ENCODE data around the gene PHKA2.

The PHKA2 gene

DNA sequence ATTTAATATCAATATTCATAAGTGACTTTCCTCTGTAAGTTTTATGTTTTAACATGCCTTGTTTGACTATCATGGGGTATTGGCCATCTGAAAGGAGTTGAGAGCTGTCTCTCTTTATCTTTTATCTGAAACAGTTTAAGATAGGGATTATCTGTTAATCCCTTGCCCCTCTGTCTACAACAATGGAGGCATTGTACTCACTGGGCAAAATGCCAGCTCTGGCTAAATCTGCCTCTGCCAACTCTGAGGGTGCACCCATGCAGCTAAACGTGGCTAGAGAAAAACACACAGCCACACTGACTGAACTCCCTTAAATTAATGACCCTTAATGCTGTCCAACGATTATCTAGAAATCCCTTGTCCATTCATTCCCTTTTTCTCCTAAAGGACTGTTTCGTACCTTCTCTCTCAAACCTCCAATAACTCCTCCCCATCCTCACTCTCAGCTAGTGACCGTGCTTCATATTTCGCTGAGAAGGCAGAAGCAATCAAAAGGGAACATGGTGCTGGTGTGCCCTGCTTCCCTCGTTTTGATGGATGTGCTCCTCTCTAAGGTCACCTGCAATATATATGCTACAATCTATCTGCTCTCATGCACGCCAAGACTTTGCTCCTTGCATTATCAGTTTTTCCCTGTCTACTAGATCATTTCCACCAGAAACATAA is 10.3 kb downstream of the PHKA2 start:
- DNase-seq (ENCODE audit: low read depth in 2 of 2) = no peak

DNA sequence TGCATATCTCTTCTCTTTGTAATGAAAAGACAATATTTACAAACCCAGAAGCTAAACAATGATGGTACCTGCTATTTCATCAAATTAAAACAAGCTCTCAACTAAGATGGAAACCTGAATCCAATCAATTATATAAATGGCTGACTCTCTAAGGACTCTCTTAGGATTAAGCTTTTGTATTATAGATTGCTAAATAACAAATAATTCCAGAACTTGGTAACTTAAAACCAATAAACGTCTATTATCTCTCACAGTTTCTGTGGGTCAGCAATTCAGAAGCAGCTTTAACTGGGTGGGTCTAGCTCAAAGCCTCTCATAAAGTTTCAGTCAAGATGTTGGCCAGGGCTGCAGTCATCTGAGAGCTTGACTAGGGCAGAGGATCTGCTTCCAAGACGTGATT is 12.4 kb downstream of the PHKA2 start:
- no peak for DNase-seq (ENCODE audit: low read depth in 2 of 2)

DNA sequence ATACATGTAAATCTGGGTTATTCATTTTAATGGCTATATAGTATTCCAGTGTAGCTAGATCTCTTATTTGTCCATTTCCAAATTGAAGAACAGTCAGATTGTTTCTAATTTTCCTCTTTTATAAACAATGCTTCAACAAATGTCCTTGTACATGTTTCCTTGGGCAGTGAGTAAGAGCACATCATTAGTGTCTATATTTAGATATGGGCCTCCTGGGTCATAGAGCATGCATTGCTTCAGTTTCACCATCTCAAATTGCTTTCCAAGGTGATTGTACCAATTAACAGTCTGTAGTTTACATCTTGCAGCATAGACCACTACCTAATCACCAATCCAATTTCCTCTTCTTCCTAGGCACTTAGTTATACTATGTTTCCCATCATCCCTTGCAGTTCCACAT is 13.4 kb downstream of the PHKA2 start:
- no peak for DNase-seq (ENCODE audit: low read depth in 2 of 2)

DNA sequence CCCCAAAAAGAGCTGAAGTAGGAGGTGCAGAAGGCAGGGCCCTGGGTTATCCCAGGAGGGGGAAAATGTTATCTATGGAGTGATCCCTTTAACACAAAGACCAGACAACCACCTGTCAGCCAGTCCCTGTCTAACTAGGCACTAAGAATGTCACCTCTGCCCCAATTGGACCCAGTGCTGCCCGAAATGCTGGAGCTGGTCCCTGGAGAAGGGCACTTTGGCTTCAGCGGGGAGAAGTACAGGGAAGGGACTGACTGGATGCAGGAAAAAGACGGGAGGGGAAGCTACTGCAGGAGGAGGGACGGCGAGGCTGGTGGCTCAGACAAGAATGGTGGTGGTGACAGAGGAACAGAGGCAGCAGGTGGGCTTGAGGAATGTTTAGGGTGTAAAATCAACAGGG is 17.3 kb downstream of the PHKA2 start:
- no peak for DNase-seq (ENCODE audit: low read depth in 2 of 2)

DNA sequence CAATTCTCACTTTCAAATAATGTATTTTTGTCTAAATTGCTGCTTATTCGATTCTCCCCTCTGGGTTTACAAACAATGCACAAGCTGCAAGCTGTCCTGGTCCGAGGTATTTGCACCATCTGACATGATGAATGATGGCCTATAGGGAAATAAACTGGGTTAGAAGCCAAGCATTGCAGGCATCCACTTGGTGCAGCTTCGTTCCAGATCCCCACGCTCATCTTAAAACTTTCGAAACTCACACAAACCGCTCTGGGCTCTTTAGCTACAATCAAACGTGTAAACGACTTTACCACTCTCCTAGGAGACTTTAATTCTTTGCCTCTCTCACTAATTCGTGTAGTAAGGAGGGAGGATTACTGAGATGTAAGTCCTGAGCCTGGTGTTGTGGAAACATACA is 19.0 kb downstream of the PHKA2 start:
- DNase-seq (ENCODE audit: low read depth in 2 of 2) = no peak

DNA sequence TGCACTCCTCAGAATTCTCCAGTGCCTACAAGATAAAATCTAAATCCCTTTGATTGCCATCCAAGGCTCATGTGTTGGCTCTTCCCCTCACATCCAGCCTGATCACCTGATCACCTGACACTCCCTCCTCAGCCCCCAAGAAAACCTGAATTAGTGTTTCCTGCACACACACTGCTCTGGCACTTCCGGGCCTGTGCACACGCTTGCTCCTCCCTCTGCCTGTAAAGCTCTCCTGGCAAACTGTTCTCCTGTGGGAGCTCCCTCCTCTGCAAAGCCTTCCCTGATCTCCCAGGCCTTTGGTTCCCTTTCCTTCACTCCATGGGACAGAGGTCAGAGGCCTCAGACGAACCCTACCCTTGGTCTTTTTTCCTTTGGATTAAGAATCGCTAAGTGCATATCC is 19.9 kb downstream of the PHKA2 start:
- DNase-seq (ENCODE audit: low read depth in 2 of 2) = no peak

DNA sequence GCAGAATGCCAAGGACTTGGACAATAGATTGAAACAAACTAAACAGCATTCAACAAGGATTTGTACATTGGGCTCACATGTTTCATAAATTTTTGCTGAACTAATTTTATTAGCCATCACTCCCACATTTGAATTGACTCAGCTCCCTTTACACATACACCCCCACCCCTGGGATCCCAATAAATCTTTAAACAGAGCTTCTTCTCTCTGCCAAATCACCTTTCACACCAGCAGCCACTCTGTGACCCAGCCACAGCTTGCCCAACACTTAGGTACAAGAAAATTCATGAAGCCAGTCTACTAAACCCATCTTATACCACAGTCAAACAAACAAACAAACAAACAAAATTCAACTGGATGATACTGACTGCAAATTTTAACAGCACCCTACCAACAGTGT is 21.6 kb downstream of the PHKA2 start:
- DNase-seq (ENCODE audit: low read depth in 2 of 2) = no peak

DNA sequence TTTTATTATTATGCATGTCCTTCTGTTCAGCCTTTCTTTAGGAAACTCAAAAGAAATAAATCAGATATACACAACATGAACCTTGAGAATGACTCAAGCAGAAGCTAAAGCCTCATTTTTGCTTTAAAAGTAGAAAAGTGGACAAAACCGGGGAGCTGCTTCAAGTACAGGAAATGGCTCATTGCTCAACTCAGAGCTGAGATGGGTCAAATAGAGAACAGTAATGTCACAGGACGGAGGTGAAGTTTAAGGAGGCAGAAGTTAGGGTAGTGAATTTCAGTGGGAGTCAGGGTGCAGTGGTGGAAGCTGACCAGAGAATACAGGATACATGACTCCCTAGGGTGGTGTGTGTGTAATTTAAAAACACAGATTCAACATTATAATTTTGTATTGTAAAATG is 22.2 kb downstream of the PHKA2 start:
- no peak for DNase-seq (ENCODE audit: low read depth in 2 of 2)

DNA sequence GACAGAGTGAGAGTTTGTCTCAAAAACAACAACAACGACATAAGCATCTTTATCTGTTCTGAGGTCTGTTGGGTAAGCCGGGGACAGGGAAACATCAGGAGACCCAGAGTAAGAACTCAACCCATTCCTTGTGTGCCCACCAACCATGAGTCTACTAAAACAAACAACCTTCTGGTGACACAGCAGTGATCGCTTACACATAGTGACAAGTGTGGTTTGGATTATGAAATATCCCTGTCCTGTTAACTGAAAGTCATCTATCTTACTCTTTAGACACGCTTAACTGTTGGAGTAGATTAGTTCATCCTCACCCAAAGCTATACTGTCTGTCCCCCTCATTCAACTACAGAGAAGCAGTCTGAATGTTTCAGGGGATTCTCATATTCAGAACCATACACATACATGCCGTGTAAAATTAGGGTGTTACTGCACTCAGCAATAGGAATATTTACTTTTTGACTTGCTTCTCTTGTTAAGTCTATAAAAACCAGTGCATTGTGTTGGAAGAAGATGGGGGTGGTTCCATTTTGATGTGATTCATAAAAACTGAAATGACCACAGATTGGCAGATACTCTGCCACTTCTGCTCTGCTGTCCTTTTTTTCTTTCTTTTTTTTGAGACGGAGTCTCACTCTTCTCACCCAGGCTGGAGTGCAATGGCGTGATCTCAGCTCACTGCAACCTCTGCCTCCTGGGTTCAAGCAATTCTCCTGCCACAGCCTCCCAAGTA is 27.4 kb downstream of the PHKA2 start:
- no peak for DNase-seq (ENCODE audit: low read depth in 2 of 2)

DNA sequence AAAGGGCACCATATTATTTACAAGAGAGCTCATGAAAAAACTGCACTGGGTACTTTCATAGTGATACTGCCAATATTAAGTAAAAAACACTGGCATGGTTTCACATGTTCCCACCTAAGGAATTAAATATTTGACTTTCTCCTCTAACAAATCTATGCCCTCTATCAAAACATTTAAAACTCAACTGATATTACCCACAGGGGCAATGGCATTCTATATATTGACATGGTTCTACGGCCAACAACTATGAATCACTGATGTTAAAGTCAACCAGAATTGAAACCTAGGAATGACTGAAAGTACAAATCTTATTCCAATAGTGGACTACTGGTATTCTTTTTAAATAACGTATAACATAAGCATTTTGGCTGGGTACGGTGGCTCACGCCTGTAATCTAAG is 28.2 kb downstream of the PHKA2 start:
- no peak for DNase-seq (ENCODE audit: low read depth in 2 of 2)

DNA sequence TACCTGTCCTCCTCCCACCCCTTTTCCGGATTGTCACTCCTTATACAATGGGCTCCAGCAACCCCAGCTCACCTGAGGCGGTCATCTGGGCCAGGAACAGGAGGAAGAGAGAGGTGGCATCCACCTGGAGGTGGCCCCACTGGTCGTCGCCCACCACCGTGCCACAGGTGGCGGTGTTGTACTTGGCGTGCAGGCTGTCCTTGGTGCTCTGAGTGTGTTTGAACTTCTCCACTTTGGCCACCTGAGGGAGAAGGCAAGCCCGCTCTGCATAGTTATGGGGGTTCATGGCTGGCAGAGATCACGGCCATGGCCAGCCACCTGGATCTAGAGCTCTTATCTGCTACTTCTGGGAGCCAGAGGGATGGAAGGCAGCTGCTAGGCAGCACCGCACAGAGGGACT is 32.9 kb downstream of the PHKA2 start:
- DNase-seq (ENCODE audit: low read depth in 2 of 2) = no peak

DNA sequence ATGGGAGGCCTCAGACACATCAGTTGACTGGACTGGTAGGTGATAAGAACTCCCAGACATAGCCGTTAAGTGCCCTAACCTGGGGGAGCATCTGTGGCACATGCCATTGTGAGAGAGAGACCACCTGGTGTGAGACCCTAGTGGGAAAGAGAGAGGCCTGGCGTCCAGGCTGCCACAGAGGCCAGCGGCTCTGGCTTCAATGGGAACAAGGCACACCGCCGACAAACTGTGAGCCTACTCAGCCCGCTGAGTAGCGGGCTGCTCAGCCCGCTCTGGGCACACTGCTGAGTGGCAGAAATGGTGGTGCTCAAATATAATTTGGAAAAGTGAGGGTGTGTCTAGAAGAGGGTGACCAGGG is 34.0 kb downstream of the PHKA2 start:
- no peak for DNase-seq (ENCODE audit: low read depth in 2 of 2)

DNA sequence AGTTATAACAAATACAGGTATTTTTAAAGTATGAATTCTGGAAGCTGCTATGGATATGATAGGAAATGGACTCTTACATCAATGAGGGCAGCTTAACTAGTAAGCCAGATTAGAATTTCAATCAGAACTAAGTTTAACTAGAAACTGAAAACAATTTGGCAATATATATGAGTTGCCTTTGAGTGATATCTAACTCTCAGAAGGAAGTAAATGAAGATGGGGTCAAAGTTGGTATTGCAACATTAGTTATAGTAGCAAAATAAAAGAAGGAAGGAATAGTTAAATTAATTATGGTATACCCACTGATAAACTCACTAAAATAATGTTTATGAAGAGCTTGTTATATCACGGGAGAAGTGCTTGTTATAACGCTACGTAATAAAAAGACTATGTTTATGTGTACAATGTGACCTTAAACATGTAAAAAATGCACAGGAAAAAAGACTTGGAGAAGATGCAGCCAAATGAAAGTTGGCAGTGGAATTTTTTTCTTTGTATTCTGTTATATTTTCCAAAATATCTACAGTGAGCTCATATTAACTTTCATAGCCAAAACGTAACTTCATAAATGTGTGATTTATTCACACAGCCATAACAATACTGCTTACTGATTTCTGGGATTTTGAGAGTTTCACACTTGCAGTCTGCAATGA is 34.5 kb downstream of the PHKA2 start:
- no peak for DNase-seq (ENCODE audit: low read depth in 2 of 2)

DNA sequence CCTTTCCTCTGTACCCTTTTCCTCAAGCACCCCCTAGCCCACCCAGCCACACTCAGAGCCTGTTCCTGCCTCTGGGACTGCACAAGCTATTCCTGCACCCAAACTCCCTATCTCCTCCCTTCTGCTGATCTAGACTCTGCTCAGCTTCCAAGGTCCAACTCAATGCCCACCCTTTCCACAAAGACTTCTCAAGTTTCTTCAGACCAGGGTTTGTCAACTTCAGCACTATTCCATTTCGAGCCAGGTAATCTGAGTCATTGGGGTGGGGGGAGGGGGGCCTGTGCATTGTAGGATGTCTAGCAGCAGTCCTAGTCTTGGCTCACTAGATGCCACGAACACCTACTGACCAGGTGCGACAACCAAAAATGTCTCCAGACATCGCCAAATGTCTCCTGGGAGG is 37.3 kb downstream of the PHKA2 start:
- no peak for DNase-seq (ENCODE audit: low read depth in 2 of 2)

DNA sequence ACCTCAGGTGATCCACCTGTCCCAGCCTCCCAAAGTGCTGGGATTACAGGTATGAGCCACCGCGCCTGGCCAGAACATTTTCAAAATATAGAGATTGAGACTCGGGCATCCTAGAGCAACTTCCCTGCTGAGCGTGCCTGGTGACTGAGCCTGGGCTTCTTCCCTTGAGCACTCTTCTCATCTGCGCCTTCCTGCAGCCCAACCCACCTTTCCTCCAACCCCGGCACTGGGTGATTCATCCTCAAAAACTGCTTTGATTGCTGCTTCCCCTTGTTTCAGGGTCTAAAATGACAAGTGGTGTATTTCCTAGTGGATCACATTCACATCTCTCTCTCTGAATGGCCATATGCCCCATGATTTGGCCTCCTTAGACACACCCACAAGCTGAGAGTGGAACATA is 37.8 kb downstream of the PHKA2 start:
- DNase-seq (ENCODE audit: low read depth in 2 of 2) = no peak

DNA sequence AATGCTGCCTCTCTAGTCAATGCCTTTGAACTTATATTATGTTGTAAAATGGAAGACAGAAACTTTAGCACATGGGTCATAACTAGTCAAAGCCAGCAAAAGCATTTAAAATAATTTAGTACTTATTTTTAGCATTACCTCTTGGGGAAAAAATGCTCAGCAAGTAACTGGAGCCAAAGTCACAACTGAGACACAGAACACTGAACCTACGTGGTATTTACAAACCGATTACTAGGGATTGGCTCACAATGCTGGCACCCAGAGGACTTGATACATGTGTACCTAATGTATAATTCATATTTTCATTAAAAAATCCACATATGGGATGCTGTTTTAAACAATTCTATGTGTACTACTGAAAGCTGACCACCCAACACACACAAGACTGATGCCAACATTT is 38.4 kb downstream of the PHKA2 start:
- no peak for DNase-seq (ENCODE audit: low read depth in 2 of 2)

DNA sequence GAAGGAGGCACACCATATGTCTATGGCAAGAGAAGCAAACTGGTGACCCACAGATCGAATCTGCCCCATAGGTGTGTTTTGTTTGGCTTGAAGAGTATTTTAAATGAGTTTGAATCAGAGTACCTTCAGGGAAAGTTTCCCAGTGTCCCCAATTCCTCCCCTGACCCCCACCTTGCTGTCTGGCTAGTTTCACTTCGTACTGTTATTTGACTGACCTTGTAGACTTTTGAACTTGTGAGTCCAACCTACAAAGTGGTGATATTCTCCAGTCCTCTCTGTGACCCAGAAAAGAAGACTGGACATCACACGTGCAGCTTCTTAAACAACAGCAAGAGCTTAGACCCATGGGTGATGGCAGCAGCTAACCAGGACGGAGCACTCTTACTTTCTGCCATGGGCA is 39.4 kb downstream of the PHKA2 start:
- DNase-seq (ENCODE audit: low read depth in 2 of 2) = no peak

DNA sequence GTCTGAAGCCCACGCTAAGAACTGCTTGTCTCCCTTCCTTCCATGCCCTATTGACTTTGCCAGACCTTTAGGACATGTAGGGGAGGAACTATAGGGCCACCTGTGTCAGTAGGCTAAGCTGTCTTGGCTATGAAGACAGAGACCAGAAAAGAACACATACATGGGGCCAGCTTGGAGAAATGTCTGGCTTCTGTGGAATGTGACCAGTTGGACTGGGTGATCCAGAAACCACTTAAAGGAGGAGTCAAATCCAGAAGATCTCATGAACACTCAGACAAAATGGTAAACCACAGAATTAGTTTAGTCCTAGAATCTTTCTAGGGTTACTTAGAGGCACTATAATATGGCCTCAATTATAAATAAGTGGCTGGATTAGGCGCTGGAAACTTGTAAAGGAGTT is 42.0 kb downstream of the PHKA2 start:
- DNase-seq (ENCODE audit: low read depth in 2 of 2) = no peak

DNA sequence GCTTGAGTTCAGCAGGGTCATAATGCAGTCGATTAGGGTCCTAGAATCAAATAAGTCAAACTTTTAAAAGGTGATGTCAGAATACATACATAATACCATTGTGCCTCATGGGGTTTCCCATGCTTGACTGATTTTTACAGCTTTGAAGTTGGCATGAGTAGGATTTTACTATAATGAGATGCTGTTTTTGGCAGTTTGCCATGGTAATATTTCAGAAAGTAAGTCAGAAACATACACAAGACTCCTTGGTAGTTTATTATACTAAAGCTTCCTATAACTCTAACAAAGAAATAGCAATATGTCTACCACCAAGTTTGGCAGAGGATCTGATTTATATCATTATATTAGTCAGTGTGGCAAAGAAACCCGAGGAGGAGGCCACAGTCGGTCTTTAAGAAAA is 45.2 kb downstream of the PHKA2 start:
- DNase-seq (ENCODE audit: low read depth in 2 of 2) = no peak

DNA sequence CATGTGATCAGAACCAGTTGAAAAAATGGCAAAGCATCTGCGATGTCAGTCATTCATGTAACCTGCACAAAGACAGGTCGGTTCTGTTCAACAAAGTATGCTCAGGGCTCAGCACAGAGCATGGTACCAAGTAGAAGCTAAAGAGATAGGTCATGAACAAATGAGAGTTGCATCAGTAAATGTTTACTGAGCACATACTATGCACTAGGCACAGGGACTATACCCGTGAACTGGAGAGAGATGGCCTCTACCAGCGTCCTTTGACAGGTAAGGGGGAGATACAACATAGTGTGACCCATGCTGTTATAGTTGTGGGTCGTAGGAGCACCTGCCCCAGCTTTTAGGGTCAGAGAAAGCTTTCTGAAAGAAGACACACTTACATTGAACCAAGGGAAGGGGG is 46.7 kb downstream of the PHKA2 start:
- DNase-seq (ENCODE audit: low read depth in 2 of 2) = no peak

DNA sequence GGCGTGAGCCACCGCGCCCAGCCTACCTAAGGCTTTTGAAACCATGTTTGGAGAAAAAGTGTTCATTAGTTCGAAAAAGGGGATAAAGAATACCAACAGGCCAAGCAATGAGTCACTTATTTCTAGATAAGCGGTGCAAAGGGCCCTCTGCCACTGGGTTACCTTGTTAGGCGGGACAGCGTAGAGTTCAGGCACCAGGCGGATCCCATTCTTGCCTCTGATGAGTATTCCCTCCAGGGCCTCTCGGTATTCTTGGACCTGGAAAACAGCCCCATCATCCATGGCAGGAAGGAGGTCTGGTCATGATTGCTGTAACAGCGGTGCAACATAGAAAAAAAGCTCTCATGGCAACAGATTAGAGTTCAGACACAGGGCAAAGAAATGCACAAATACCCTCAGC is 48.0 kb downstream of the PHKA2 start:
- DNase-seq (ENCODE audit: low read depth in 2 of 2) = no peak

DNA sequence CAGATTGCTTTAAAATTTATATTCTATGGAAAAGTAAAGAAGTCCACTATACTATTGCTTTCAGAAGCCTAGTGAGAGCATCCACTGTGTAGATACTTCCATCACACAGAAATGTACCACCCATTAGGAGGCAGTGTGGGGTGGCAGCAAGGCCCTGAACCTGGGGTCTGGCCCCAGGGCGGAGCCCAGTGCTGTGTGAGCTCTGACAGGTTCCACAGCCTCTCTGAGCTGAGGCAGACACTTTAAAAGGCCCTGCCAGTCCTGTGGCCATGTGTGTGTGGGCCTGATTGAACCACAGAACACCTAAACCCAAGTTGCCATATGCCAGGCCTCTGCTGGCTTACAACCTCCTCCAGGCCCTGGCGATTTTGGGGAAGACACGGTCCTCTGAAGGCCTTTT is 49.2 kb downstream of the PHKA2 start:
- no peak for DNase-seq (ENCODE audit: low read depth in 2 of 2)

DNA sequence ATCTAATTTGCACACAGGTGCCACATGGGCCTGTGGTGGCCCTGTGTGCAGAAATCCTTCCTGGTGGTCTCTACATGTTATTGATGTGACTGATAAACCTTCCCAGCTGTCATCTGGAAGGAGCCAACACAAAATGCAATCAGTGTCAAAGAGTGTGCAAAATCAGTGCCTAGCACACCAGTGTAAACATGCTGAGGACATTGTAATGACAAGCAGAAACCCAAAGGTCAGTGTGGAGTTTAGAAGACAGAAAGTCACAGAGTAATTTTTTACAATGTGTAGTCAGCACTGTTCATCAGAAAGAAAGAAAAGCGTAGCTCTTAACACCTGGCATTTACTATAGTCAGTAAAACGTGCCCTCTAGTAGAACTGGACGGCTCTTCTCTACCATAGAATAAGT is 50.3 kb downstream of the PHKA2 start:
- DNase-seq (ENCODE audit: low read depth in 2 of 2) = no peak

DNA sequence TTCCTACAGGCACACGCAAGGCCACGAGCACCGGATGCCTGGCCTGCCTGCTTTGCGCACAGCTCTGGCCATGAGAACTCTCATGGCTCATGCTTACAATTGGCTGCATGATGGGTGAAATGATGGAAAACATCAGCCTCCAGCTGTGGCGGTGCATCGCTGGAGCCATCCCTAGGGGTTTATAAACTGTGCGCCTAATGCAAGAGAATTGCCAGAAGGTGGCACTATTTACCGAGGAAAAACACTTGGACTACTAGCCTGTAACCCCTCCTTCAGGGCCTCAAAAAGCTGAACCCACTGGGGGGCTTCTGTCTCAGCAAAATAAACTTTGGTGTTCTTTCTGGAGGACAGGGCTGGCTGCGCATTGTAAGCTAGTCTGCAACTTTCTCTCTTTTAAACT is 51.9 kb downstream of the PHKA2 start:
- DNase-seq (ENCODE audit: low read depth in 2 of 2) = no peak
